ENCODE measurements around the gene WT1.
"Not testable (repeated sequence)": the region's sequence is repeated elsewhere in the genome, so short reads cannot be mapped to it uniquely, and the experiment has no call there.

Gene WT1

DNA sequence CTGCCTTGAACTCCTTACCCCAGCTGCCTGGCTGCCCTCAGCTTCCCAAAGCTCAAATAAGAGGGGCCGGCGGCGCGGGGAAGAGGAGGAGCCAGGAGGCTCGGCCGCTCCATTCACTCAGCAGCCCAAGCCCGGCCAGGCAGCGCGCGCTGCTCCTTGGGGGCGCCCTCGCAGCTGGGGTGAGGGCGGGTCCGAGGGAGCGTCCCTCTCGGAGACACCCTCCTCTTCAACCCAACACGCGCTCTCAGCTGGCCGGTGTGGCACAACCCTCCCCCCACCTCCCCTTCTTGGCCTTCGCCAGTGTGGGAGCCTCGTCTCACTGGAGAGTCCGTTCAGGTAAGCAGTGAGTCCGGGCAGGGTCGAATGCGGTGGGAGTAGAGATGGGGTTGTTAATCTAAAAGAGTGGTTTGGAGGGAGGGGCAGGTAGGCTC lies at the start of gene WT1:
Gene WT1 (minus strand): TSS at position 29 of the 431 bp plus-strand sequence.
- DNase-seq: no peak

DNA sequence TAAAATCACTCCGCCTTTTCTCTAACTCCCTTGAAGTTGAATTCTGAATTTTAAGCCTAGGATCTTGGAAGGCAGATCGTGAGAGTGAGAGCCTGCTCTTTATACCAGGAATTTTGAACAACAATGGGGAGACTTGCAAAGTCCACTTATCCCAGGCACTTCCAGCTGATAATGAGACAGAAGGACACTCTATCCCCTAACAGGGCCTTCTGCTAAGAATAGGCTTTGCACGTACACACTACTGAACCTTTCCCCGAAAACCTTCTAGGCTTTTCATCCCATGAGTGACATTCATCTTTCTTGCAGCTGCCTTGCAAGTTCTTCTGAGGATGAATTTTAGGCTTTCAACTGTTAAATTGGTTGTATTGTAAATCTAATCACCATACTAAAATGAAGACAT lies 44.0 kb upstream of the WT1 start:
- DNase-seq: no peak

DNA sequence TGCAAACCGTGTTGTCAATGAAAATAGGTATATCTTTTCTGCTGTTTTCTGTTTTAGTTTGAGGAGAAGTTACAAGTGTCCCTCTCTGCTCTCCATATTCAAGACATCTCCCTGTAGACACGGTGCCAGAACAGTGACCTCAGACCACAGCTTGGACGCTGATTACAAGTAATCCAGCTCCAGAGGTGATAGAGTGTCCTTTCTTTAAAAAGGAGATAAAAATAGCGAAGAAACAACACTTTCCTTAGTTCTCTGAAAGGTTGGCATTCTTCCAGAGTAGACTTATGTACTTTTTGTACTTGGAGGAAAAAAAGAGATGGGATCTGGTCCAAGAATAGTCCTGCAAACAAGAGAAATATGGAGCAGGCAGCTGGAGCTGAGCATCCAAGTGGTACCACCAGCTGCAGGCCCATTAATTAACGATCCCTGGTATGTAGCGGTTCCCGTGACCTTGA lies 43.0 kb upstream of the WT1 start:
- no peak for DNase-seq

GRCh38 chr11:32473282-32473909 lies 38.1 kb upstream of the WT1 start:
- no peak for DNase-seq

DNA sequence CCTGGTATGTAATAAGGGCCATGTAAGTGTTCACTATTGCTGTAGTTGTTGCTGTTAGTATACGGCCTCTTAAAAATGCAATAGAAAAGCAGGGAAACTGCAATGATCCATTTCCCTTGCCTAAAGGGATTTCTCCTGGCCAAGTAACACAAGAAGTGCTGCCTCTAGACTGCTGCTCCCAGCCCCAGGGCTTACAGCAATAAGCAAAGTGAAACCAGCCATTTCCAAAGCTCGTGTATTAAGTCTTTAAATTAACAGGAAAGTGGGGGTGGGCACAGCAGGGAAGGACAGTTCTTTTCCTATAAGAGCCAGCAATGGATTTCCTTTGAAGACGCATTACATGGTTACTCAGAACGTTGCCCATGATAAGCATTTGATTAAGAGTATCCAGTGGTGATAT lies 36.9 kb upstream of the WT1 start:
- no peak for DNase-seq

- not testable (repeated sequence) for DNase-seq
Measured at GRCh38 chr11:32471544-32471943, 36.2 kb upstream of the WT1 start.

DNA sequence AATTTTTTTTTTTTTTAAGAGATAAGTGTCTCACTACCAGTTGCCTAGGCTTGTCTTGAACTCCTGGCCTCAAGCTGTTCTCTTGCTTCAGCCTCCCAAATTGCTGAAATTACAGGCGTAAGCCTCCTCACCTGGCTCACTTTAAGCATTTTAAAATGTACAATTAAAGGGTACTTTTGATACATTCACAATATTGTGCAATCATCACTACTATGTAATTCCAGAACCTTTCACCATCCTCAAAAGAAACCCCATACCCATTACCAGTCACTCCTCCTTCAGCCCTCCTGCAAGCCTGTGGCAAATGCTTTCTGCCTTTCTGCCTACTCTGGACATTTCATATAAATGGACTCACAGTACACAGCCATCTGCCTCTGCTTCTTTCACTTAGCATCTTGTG lies 34.5 kb upstream of the WT1 start:
- no peak for DNase-seq

GRCh38 chr11:32466279-32466915 lies 31.1 kb upstream of the WT1 start:
- DNase-seq: no peak

DNA sequence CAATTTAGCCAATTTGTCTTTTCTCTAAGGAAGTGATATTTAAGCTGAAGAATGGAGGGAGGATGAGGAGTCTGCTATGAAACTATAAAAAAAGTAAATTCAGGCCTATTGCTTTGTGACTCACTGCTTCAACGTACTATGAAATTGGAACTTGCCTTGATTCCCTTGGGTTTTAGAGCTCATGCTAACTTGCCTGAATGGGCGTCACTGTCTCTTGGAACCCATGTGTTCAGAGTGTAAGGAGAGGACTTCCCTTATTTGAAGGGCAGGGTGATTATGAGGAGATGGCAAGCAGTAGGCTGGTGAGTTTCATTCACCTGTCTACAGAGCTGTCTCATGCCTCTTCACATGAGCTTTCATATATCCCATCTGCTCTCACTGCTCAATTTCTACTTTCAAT lies 28.7 kb upstream of the WT1 start:
- no peak for DNase-seq

DNA sequence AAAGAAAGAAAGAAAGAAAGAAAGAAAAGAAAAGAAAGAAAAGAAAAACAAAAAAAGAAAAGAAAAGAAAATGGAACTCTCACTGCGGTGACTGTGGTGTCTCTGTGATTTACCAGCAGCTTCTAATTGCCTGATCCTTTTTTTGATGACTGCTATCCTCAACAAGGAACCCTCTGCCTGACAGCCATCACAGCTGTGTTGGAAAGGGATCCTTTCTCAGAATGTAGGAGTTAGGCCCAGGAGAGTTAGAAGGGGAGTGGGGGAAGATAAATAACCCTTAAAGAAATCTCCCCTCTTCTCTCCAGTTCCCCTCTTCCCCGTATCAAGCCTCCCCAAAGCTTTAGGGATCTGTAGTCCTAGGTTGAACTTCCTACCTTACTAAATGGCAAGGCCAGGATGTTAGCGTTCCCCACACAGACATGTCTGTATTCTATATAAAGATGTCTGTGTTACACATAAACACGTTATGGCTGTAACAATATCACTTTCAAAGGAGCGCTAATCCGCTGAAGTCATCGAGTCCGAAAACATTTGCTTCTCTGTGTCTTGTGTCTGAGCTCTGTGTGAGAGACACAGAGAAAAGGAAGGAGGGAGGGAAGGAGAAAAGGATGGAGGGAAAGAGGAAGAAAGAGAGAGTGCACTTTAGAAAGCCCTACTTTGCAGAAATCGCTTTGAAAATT lies 26.8 kb upstream of the WT1 start:
- DNase-seq: no peak

GRCh38 chr11:32456864-32457263 lies 21.5 kb upstream of the WT1 start:
- DNase-seq: no peak

DNA sequence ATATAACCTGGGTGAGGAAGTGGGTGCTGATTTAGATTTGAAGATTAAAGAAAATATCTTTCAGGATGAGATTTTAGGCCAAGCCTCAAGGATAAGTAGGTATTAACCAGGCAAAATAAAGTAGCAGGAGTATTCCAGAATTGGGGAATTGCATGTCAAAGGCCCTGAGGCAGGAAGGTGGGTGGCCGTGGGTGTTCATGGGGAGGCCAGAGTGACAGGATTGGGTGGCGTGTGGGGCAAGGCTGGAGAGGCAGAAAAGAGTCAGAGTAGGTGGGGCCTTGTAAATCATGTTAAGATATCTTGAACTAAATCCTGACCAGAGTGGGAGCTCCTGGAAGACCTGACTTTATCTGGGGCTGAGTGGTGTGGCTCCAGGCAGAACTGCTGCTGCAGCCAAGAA lies 19.7 kb upstream of the WT1 start:
- DNase-seq: no peak

DNA sequence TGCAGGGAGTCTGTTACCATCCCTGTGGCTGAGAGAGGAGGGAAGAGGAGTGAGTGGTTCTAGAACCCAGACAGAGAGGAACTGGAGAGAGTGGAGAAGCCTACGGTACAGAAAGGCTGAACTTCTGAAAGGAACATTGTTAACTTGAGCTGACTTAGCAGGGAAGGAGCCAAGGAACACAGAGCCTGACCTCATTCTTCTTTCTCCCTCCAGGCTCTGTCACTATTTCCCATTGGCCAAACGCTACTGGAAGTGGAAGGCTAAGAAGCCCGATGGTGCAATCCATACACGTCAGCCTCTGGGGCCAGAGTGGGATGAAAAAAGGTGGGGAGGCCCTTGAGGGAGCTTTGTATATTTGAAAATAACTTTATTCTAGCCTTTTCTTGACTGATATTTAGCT lies 16.5 kb upstream of the WT1 start:
- no peak for DNase-seq

GRCh38 chr11:32450372-32450771 lies 15.0 kb upstream of the WT1 start:
- no peak for DNase-seq

DNA sequence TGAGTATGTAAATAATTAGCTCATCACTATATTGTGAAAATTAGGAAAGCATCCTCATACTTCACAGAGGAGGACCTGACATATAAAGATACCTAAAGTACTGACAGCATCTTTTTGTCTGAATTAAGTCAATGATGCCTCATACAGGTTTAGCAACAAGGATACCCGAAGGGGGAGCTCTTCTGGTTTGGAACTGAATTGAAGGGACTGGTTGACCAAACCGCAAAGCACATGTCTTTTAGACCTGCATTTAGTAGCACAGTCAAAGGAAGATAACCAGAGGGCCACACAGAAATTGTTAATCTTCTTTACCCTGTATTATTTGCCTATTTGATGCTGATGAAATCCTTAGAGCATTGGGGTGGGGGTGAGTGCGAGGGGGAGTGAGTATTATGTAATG lies 12.9 kb upstream of the WT1 start:
- DNase-seq: no peak

- no peak for DNase-seq
Measured at GRCh38 chr11:32447252-32447651, 11.9 kb upstream of the WT1 start.

DNA sequence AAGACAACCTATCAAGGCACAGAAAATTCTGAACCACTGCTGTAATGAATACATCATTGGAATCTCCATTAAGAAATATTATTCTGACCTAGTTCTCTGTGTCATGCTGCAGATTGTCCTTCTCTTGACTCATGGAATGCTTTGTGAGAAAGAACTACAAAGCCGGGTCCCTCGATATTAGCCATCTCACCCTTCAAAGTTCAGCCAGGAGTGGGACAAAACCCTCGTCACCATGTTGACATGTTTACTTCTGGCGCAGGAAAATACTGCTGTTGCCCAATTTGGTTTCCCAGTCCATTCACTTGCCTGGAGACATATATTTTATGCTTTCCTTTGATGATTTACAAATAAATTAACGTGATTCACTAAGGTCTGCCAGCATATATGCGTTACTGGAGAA lies 10.9 kb upstream of the WT1 start:
- DNase-seq: no peak

- DNase-seq: no peak
Measured at GRCh38 chr11:32444186-32444585, 8.8 kb upstream of the WT1 start.

DNA sequence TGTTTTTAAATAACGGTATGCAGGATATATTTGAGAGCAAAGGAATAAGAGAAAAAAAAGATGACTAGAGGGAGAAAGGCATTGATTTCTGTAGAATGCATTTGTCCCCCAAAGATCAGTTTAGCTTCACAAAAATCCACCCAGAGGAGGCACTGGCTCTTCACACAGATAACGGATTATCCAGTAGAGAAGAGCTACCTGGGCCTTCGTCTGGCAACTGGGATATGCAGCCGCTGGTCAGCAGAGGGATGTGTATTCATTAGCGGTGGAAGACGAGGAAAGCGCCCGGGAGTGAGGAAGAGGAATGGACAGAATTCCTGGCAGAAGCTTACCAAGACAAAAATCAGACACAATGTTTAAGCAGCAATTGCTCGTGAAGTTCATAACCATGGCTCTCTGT lies 5.6 kb upstream of the WT1 start:
- DNase-seq: no peak

- no peak for DNase-seq
Measured at GRCh38 chr11:32440312-32440908, 5.1 kb upstream of the WT1 start.

- DNase-seq: no peak
Measured at GRCh38 chr11:32439501-32440210, 4.3 kb upstream of the WT1 start.

- DNase-seq: no peak
Measured at GRCh38 chr11:32438866-32439489, 3.6 kb upstream of the WT1 start.

DNA sequence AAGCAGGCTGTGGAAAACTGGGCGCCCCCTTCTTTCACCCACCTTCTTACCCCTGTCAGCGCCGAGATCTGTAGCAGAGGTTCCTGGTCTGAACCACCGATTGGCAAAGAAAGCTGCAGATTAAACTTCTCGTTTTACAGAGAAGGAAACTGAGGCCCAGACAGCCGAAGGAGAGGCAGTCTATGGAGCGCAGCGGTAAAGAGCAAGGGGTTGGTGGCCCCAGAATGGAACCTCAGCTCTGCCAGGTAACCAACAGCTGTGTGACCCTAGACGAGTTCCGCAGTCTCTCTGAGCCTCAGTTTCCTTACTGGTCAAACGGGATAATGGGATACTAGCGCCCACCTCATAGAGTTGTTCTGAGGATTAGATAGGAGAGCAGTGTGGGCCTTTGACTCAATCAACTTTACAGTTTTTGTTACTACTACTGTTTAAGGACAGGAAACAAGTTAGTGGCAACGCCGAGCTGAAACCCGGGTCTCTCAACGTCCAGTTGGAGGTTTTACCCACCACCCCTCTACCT lies 3.1 kb upstream of the WT1 start:
- no peak for DNase-seq
